DMS 273 treated with DMSO at 0.1 percent for 48 hours (cell line): ENCODE data around the gene RIOK2.
A peak's percentile ranks its signal among the peaks of the same experiment; 100 is the strongest.
"Not testable (repeated sequence)": the region's sequence is repeated elsewhere in the genome, so short reads cannot be mapped to it uniquely, and the experiment has no call there.

ENCODE experiments used
- DNase-seq: peaks from one replicate; lab custom pipeline; 2025; lab: John Stamatoyannopoulos, UW

Gene RIOK2

DNA sequence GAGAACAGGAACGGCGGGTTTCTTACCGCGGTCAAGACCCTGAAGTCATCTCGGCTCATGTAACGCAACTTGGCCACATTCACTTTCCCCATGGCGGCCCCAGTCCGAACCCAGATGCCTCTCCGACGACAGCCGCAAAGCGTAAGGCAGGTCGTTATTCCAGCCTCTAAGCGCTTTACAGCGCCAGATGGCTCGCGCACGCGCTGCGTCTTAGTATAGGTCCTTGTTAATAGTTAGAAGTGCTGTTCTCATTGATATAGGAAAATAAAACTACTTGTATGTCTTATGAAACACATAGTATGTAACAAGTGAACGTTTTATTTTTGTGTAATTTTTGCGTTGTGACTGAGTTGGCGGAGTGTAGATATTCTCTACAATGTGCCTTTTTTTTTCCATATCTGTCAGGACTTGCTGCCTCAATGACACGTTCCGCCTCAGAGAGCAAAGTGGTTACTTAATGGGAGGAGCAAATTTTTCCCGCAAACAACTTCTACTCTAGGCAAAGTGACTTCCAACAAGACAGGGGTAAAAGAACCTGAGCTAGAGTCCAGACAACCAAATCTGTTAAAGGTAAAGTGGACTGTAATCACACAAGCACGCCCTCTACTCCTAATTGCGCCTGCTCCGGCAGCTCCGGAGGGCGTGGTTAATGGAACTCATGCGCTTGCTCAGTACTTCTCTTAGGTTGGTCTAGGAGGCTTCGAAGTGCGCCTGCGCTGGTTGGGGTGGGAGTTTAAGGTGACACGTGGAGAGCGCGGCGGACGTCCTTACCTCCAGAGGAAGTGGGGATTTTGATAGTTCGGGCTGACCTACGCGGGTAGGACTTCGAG, at the start of gene RIOK2:
Gene RIOK2, minus strand, starts transcription at position 148 of the 830 bp plus-strand sequence. Its CDS starts 56 bp downstream, at position 92.
- DNase-seq = peak; percentile 95

DNA sequence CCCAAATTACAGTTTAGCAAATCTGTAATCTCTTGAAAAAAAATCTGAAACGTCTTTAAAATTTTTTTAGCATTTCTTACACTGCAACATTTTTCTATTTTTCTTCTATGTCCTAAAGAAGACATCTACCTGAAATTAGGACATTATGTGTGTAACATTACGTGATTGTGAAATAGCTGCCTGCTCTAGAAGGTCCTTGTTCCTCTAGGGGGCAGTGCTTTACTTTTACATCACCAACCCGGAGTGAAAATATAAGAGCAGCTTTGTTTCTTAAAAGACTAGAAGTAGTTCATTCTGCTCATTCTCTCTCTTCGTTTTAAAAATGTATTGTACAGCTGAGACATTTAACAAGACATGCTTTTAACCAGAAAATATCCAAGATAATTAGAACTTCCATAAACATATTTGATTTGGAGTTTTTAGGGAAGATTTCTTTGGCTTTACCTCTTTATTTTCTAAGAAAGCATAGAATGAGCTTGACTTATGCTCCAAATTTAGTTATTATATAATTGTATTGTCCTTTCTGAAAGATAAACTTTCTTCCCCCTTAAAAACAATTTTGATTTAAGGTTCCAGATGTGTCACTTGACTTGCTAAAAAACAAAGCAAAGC, 48.1 kb upstream of the RIOK2 start:
- DNase-seq = peak; percentile 23

DNA sequence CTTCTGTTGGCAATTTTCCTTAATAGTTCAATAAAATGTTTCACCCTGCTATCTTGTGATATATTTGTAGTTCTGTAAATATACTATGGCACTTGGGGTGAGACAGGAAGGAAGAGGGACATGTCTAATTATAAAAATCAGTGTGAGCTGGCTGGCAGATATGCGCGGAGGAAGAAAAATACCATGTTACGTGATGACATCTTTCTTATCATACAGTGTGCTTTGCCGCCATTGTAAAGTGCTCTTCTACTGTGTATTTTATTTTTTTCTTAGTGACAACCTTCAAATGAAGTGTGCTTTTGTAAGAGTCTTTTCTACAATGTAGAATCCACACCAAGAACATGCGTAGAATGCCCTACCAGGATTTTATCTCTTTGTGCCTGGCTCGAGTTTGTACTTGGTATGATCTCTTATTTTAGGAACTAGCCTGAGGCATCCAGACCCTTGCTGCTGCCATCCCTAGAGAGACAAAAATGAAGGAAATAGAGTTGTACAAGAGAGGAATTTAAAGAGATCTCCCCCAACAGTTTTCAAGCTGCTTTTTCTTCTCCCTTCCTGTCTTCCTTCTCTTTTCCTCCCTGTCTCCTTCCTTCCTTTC, 46.7 kb upstream of the RIOK2 start:
- no peak for DNase-seq

DNA sequence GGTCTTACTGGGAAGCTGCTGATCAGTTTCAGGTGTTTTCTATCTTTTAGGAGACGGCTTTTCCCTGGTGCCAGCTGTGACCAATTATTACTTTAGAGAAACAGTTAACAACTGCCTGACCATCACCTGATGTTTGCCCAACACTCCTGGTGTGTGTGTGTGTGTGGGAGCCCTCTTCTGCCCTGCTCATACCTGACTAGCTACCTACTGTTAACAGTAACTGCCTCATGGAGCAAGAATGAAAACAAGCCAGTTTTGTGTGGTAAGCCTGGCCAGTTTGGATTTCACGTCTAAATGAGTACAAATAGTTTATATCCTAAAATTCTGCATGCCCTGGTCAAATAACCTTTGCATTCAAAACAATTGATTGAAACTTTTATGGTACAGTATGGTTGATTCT, 46.1 kb upstream of the RIOK2 start:
- DNase-seq = no peak

DNA sequence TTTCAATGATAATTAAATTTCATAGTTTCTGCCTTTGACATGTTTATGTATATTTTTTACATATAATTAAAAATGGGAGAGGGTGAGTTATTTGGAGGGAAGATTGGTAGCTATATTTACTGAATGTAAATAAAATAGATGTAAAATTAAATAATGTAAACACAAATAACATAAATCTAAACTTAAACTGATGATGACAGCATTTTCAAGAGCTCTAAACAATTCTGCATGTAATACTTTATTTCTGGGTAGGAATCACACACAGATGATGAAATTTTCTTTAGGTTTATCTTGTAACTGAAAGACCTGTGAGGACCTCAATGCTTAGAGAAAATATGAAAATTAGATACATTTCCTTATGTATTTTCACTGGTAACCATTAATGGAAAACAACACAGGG, 42.2 kb upstream of the RIOK2 start:
- DNase-seq = no peak

DNA sequence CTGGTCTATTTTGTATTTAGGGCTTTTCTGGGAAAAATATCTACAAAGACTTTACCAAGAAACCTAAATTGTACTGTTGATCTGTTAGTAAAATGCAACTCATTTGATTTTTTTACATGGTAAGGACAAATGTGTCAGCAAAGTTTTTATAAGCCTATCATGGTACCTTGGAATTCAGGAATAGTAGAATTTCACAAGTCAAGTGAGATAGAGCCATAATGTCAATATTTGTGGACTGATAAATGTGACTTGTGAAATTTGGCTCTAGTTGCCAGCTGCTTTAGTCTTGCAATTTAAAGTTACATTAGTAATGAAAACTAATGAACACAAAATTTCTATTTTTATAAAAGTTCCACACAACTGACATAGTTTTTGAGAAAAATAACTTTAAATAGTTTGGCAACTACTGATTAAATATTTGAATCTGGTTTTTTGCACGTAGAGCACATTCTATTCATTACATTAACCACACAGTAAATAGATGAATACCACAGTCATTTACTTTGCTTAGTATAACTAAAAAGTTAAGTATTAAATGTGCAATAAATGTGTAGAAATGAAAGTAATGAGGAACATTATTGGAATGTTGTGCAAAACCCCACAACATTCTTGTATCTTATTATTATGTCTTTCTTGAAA, 41.2 kb upstream of the RIOK2 start:
- DNase-seq = no peak

DNA sequence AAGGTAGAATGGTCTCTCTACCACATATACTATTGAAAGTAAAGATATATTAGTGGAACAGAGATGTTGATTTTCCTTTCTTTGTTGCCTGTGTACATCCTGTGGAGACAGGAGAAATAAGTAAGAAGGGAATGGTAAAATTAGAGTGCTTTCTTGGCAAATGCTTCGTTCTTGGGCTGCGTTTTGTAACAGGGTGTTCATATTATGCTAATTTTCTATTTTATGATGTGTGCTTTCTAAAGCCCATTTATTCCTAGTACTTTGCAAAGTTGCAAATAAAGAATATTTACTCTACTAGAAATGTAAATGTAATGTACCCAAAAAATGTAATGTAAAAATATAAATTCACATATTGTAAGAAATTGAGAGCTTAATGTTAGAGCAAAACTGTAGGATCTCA, 40.5 kb upstream of the RIOK2 start:
- no peak for DNase-seq

DNA sequence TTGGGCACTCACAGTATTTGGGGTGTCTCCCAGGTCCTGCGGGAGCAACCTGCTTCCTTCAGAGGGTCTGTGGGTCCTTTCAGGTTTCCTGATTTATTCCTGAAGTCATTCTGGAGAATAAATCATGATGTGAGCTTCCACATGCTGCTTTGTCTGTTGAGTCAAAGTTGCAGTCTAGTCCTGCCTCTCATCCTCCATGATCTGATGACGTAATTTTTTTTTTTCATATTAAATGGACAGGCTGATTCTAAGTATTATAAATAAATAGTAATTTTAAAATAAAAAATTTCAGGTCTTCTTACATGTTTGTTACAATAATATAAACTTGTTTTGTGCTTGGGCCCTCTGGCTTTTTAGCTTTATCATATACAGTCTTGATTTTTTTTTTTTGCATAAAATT, 26.3 kb upstream of the RIOK2 start:
- no peak for DNase-seq

DNA sequence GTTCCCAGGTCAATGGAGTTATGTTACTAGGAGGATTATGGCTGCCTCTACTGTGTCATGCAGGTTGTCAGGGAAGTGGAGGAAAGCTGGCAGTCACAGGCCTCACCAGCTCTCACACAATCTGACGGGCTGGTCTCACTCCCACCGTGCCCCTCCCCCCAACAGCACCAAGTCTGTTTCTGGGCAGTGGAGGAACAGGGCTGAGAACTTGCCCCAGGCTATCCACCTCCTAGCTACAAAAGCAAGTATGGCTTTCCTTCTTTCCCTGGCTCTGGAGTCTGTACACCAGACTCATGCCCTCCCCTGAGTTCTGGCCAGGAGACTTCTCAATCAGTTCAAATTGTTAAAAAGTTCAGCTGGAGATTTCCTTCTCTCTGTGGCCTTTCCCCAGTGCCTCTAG, 25.7 kb upstream of the RIOK2 start:
- no peak for DNase-seq

DNA sequence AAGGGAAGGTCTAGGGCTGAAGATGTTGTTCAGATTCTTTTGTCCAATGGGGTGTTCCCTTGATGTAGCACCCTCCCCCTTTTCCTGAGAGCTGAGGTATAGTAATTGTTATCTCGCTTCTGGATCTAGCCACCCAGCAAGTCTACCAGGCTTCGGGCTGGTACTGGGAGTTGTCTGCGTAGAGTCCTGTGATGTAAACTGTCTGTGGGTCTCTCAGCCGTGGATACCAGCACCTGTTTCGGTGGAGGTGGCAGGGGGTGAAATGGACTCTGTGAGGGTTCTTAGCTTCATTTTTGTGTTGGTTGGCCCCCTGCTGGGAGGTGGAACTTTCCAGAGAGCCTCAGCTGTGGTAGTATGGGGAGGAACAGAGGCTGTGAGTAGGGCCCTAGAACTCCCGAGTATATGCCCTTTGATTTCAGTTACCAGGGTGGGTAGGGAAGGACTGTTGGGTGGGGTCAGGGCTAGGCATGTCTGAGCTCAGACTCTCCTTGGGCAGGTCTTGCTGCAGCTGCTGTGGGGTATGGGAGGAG, 25.2 kb upstream of the RIOK2 start:
- DNase-seq = no peak

DNA sequence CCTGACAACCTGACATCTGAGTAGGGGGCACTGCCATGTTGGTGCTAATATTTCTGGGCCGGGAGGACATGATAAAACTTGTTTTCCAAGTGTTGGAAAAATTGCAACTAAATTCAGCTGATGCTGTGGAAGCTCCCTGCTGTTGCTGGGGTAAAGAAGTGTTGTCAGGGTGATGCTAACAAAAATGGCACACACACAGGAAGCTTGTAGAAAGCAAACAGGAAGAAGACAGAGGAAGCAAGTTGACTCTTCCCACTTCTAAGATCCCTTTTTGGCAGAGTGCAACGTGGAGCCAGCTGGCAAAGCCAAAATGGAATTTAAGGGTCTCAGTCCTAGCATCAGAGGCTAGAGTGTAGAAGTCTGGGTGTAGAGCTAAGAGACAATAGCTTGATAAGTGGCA, 11.3 kb upstream of the RIOK2 start:
- DNase-seq = no peak

DNA sequence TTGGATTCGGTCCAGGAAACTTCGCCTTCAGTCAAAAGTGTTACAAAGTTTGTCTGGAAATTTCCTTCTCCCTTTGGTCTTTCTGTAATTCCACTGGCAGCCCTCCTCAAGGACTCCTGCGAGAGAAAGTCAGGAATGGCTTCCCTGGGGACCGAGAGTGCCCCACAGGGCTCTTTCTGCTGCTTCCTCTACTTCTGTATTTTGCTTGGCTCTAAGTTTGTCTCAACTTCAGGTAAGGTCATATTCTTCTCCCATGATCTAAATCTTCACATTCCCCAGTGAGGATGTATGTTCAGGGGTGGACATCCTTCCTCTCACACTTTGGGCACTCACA, 10.3 kb upstream of the RIOK2 start:
- DNase-seq = no peak

DNA sequence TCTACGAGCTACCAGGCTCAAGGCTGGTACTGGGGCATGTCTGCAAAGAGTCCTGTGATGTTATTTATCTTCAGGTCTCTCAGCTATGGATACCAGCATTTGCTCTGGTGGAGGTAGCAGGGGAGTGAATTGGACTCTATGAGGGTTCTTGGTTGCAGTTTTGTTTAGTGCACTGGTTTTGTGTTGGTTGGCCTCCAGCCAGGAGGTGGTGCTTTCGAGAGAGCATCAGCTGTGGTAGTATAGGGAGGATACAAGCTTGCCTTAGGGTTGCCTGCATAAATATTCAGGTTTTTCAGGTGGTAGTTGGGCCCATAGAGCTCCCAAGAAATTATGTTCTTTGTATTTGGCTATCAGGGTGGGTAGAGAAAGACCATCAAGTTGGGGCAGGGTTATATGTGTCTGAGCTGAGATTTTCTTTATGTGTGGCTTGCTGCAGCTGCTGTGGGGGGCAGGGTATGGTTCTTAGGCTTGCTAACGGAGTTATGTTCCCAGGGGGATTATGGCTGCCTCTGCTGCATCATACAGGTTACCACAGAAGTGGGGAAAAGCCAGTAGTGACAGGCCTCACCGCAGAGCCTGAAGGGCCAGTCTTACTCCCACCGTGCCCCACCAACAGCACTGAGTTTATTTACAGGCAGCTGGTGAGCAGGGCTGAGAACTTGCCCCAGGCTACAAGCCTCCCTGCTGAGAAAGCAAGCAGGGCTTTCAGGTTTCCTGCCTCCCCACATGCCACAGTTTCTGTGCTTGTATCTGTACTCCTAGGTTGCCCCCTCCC, 9.7 kb upstream of the RIOK2 start:
- no peak for DNase-seq

DNA sequence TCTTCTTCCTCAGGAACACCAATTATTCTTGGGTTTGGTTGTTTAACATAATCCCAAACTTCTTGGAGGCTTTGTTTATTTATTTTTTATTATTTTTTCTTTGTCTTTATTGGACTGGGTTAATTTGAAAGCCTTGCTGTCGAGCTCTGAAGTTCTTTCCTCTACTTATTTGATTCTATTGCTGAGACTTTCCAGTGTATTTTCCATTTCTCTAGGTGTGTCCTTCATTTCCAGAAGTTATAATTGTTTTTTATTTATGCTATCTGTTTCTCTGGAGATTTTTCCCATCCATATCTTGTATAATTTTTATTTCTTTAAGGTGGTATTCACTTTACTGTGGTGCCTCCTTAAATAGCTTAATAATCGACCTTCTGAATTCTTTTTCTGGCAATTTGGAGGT, 8.8 kb upstream of the RIOK2 start:
- DNase-seq = no peak

DNA sequence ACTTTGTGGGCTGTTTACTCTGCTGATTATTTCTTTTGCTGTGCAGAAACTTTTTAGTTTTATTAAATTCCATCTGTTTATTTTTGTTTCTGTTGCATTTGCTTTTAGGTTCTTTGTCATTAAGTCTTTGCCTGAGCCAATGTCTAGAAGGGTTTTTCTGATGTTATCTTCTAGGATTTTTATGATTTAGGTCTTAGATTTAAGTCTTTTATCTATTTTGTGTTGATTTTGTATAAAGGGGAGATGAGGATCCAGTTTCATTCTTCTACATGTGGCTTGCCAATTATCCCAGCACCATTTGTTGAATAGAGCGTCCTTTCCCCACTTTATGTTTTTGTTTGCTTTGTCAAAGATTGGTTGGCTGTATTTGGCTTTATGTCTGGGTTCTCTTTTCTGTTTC, 6.5 kb upstream of the RIOK2 start:
- not testable (repeated sequence) for DNase-seq

DNA sequence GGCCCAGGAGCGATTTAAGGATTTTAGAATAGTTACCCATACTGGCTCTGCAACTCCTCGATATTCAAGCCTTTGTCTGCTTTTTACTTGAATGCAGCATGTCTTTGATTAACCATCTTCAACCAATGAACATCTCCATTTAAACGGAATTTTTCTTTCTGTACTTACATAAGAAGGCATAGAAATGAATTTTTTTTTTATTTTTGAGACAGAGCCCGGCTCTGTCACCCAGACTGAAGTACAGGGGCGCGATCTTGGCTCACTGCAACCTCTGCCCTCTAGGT, 825 bp upstream of the RIOK2 start:
- no peak for DNase-seq

DNA sequence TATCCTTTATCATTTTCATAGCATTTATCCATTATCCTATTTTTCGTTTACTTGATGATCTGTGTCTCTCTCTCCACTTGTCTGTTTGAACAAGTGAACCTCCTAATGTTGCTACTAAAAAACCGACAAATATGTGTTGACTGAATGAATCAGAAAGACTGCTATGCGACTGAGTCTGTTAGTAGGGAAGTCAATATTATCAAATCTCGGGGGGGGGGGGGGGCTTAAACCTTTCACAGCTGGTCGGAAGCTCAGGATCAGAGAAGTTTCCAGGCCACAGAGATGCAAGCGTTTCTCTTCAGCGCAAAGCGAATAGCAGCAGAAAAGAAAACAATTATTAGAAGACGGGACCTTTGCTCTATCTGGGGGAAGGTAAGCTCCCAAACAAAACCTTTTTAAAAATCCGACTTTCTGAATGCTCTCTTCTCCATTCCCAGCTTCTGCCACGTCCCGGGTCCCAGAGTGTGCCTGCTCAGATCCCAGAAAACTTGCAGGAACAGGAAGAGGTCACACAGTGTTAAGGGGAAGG, 412 bp downstream of the RIOK2 start:
- no peak for DNase-seq

DNA sequence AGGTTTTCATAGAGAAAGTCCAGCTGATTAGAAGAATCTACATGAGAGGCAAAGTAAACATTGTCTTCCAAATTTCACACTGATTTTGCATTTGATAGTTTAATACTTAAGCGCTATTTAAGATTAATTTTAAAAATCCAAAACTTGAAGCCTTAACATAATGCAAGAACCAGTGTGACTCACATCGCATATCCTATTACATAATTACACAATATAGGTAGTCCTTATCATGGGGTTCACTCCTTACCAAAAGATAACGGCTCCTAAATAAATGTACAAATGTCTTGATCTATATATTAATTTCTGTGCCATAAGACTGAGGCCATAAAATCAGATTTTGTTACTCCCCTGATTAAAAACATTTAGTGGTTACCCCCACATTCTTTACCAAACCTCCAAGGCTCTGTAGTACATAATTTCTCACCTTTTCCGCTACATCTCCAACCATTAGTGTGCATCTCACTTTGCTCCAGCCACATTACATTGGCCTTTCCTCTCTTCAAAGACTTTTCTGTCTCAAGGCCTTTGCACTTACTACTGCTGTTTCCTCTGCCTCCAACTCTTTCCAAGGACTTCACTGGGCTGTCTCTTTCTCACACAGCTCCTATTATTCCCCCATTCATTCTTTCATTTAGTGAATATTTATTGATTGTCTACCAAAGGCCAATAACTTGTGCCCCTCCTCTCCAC, 1.0 kb downstream of the RIOK2 start:
- DNase-seq = no peak

DNA sequence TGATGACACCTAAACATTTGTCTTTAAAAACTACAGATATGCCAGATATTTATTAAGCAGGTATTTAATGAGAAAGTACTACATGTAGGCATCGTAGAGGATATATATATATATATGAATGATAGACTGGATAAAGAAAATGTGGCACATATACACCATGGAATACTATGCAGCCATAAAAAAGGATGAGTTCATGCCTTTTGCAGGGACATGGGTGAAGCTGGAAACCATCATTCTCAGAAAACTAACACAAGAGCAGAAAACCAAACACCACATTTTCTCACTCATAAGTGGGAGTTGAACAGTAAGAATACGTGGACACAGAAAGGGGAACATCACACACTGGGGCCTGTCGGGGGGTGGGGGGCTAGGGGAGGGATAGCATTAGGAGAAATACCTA, 3.6 kb downstream of the RIOK2 start:
- not testable (repeated sequence) for DNase-seq

DNA sequence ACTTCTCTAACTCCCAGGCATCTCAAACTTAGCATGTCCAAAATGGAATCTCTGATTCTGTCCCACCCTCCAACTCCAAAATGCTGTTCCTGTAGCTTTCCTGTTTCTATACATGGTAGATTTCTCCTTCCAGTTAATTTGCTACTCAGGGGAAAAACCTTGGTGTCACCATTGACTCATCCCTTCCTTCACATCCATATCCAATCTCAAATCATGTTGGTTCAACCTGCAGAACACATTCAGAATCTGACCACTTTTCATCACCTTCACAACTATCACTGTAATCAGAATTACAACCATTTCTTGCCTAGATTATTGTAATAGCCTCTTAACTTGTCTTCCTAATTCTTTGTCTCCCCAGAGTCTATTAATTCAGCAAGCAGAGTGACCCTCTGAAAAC, 10.8 kb downstream of the RIOK2 start:
- DNase-seq = no peak

DNA sequence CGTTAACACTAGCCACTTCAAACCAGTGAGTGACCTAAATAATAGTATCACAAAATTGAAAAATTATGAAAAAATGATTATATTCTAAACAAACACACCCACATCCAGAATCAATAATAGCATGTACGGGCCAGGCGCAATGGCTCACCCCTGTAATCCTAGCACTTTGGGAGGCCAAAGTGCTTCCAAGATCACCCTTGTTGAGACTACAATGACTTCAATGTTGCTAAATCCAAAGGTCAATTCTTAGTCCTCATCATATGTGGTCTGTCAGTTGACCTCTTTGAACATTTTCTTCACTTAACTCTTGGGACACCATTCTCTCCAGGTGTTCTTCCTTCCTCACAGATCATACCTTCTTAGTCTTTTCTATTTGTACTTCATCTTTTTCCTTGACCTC, 11.3 kb downstream of the RIOK2 start:
- DNase-seq = no peak
